DMS79 (cell line): ENCODE measurements around the gene HLA-E.
"Not testable (repeated sequence)": the region's sequence is repeated elsewhere in the genome, so short reads cannot be mapped to it uniquely, and the experiment has no call there.

ENCODE experiments used
- DNase-seq: peaks from one replicate; lab custom pipeline; 2025; lab: John Stamatoyannopoulos, UW

HLA-E gene

DNA sequence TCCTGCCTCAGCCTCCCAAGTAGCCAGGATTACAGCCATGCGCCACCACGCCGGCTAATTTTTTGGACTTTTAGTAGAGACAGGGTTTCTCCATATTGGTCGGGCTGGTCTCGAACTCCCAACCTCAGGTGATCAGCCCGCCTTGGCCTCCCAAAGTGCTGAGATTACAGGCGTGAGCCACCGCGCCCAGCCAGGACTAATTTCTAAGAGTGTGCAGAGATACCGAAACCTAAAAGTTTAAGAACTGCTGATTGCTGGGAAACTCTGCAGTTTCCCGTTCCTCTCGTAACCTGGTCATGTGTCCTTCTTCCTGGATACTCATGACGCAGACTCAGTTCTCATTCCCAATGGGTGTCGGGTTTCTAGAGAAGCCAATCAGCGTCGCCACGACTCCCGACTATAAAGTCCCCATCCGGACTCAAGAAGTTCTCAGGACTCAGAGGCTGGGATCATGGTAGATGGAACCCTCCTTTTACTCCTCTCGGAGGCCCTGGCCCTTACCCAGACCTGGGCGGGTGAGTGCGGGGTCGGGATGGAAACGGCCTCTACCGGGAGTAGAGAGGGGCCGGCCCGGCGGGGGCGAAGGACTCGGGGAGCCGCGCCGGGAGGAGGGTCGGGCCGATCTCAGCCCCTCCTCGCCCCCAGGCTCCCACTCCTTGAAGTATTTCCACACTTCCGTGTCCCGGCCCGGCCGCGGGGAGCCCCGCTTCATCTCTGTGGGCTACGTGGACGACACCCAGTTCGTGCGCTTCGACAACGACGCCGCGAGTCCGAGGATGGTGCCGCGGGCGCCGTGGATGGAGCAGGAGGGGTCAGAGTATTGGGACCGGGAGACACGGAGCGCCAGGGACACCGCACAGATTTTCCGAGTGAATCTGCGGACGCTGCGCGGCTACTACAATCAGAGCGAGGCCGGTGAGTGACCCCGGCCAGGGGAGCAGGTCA is at the start of gene HLA-E:
HLA-E (plus strand) TSS at position 429 of the 945 bp plus-strand sequence; CDS start at position 452, 23 bp downstream.
- DNase-seq, result peak; percentile 82

DNA sequence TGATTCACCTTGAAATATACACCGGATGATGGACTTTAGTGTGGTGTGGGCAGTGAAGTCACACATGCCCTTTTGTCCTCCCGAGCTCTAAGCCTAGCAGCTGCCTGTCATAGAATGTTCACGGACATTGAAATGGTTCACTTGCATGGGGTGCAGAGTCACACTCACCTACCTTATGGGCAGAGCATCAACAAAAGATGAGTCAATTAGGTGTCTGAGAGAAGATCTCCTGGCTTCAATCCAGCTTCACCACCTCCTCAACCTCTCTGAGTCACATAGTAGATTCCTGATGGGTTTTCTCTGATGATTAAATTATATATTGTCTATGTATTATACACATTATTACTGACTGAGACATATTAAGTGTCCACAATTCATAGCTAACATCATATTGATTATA is 48.1 kb upstream of the HLA-E start:
- no peak for DNase-seq

DNA sequence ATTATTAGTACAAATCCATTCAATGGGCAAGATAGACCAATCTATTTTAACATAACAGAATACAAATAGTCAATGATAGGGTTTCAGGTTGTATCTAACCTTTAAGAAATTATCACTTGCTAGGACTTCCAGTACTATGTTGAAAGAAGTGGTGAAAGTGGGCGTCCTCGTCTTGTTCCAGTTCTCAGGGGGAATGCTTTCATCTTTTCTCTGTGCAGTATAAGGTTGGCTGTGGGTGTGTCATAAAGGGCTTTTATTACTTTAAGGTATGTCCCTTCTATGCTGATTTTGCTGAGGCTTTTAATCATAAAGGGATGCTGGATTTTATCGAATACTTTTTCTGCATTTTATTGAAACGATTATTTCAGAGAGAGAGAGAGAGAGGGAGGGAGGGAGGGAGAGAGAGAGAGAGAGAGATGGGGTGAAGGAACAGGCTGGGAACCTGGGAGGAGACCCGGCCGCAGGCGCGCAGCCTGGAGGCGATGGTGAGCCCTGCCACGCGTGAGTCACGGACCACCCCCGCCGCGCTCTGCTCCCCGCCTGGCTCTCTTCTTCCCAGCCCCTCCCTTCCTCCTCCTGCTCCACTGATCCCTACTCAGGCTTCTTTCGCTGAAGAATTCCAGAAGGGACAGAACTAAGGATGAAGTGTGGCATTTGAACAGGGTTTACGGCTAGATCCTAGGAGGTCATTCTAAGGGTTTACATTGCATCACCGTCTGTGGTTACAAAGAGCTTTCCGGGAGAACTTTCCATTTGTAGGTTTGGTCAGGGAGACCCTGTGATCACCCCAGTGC is 45.5 kb upstream of the HLA-E start:
- DNase-seq, result no peak

DNA sequence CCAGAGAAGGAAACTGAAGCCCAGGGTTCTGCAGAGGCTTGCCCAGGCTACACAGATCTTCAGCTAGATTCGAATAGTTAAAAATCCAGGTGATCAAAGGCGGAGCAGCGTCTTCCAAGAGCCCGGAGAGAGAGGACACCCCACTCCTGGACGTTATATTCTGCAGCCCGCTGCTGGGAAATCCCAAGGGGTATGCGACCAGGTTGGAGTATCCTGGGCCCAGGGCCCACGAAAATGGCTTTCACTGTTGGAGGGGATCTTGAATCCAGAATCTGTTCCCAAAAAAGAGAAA is 44.9 kb upstream of the HLA-E start:
- DNase-seq, result no peak

DNA sequence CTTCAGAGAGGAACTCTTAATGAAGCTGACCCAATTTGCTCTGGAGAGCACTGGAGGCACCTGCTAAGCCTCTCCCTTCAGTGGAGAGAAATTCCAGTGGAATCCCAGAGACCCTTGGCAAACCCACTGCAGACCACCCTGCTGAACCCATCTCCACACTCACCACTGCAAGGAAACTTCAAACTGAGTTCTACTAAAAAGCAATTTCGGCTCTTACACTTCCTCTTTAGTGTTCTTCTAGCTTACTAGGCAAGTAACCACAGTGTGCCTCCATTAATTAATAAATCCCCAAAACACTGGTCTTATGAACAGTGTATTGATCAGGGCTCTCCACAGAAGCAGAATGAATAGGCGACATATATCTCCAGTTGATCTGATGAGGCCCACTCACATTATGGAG is 43.0 kb upstream of the HLA-E start:
- DNase-seq, result no peak

DNA sequence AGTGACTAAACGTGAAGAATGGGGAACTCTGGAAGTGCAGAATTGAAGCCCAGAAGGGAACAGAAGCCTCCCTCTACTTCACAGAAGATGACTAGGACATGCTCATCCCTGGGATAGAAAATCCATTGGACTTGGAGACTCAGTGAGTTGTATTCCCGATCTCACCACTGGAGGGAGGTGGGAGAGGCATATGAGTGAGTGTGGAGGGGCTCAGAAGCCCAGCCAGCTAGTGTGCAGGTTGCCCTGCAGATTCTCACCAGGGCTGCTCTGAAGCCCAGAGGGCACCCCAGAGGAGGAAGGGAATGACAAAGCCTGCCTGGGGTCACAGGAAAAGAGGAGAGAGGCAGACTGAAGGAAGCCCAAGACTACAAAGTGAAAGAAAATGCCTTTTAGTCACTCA is 42.1 kb upstream of the HLA-E start:
- no peak for DNase-seq

DNA sequence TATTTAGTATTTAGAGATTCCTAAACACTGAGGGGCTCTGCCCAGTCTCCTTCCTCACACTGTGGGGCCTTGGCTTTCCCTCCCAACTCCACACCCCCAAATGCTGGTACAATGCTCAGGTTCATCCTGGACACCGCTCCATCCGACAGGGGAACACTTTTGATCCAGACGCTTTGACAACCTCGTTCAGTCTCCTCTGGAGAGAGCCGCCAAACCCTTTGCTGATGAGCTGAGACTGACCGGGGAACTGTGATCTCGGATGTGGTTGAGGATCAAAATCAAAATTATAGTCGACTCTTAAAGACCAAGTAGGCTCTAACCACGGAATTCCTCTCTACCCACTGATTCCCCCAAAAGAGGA is 38.8 kb upstream of the HLA-E start:
- no peak for DNase-seq

DNA sequence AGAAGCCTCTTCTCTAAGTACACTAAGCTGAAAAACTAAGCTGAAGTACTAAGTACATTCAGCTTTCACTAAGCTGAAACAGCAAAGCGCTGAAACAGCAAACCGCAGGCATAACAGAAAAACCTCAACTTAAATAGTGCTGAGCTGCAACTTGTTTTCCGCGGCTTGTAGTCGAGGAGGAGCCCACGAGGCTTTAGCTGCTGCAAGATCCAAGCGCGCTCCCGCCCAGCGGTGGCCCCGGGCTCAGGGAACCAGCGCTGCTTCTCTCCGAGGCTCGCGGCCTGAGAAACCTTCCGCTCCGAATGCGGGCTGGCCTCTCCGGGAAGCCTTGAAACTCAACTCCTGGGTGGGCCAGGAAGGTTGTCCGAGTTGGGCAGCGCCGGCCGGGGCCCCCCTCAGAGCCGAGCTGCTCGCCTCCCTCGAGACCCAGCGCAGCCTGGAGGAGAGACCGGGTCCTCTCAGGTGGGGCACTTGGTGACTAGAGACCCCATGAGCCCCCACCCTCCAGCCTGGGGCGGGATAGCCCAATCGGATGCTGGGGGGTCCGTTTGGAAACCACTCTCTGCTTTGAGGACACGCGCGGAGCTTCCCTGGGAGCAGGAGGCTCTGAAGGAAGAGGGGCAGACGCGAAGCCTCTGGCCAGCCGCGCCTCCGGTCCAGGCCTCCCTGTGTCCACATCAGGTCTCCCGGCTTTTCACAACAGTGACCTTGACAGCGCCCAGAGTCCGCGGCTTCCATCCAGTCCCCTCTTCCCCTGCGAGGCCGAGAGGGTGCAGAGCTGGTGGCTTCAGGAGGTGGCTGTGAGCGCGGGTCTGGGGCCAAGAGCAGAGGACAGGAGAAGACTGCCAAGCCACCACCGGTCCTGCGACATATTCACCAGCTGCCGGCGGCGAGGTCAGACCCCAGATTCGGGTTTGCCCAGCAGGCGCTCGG is 38.1 kb upstream of the HLA-E start:
- DNase-seq, result peak; percentile 7

DNA sequence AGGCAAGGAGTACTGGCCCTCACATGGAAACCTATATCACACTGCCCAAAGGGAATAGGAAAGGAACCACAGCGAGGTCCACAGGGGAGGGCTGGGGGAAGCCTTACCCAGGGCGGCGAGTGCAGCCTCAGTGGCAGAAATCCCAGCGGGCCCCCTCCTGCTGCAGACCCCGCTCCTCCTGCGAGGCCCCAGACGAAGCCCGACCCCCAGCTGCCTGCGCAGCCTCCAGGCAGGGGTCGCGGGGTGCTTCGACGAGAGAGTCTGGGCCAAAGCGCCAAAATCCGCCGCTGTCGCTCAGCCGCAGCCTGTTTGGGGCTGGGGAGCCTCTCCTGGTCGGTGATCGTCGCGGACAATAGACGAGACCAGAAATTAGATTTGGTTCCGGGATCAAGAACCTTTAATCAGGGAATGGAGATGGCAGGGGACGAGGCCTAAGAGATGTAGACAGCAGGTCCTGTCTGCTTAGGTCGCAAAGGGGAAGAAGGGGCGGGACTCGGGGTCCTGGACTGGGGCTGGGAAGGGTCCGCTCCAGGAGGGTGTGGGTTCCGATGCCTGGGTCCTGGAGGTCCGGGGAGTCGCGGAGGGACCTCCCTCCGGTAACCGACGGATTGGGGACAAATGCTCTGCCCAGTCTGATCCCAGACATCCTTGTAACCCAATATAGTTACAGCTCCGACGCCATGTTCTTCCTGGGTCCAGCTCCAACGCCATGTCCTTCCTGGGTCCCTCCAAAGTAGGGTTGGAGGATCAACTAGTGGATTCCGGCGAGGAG is 36.4 kb upstream of the HLA-E start:
- DNase-seq, result no peak

DNA sequence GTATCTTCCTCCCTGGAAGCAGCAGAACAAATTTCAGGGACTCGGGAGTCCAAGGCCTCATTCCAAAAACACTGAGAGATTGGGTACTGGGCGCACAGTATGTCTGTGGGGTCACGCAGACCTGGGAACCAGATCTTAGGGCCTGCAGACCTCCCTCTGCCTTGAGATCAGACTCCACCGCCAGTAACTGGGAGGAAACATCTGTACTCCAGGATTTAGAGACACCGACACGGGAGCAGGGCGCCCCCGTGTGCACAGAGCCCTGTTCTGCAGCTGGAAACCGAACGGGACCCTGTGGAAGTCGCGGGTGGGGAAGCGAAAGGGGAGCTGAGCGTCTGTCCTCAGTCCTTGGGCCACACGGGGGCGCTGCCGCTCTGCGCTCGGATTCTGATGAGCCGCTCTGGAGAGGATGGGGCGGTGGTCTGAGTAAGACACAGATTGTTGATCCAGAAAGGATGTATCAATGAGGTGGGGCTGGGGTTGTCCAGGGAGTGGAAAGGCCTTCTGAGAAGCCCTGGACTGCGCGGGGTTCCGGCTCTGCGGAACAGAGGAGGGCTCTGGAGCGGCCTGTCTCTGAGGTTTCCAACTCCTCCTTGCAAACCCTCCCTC is 35.7 kb upstream of the HLA-E start:
- DNase-seq, result peak; percentile 23

DNA sequence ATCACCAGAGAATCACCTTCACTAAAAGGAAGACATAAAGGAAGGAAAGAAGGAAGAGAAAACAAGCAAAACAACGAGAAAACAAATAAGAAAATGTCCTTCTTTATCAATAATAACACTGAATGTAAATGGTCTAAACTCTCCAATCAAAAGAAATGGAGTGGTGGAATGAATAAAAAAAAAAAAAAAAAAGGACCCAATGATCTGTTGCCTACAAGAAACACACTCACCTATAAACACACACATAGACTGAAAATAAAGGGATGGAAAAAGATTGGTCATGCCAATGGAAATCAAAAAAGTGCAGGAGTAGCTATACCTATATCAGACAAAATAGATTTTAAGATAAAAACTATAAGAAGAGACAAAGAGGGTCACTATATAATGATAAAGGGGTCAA is 30.2 kb upstream of the HLA-E start:
- no peak for DNase-seq

DNA sequence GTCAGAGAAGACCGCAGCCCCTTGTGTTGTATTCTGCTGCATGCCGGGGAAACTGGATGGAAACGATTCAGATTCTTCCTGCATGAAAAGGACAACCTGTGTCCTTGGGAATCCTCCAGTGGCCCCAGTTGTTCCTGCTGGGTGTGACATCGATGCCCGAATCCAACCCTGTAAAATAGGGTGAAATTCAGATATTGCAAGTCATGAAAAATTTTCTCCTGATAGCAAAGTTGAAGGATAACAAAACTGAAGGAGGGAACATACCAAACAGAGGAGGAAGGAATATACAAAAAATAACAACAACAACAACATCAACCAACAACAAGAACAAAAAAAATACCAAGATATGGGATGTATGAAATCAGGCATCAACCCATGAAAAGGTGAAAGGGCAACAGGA is 28.3 kb upstream of the HLA-E start:
- DNase-seq, result no peak

DNA sequence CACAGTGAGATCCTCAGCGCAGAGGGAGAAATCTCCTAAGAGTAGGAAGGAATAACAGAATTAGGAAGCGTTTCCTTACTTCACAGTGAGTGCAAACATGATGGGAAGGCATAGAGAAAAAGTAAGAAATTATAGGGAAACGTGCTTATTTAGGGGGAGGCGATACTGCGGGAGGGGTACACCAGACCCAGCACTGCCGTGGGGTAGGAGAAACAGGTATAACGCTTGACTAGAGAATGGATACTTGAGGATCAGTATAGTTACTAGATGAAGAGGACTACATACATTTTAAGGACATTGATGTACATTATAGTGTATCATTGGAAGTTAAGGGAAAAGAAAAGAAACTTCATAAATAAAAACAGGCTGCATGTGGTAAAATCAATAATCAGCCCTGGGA is 26.8 kb upstream of the HLA-E start:
- DNase-seq, result no peak

DNA sequence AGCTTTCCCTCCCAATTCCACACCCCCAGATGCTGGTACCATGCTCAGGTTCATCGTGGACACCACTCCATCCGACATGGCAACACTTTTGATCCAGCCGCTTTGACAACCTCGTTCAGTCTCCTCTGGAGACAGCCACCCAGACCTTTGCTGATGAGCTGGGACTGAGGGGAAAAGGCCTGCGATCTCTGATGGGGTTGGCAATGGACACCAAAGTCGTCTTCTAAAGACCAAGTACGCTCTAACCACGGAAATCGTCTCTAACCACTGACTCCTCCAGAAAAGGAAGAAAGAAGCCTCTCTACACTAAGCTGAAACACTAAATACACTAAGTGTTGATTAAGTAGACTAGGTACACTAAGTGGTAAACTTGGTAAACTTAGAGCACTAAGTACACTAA is 26.1 kb upstream of the HLA-E start:
- no peak for DNase-seq

DNA sequence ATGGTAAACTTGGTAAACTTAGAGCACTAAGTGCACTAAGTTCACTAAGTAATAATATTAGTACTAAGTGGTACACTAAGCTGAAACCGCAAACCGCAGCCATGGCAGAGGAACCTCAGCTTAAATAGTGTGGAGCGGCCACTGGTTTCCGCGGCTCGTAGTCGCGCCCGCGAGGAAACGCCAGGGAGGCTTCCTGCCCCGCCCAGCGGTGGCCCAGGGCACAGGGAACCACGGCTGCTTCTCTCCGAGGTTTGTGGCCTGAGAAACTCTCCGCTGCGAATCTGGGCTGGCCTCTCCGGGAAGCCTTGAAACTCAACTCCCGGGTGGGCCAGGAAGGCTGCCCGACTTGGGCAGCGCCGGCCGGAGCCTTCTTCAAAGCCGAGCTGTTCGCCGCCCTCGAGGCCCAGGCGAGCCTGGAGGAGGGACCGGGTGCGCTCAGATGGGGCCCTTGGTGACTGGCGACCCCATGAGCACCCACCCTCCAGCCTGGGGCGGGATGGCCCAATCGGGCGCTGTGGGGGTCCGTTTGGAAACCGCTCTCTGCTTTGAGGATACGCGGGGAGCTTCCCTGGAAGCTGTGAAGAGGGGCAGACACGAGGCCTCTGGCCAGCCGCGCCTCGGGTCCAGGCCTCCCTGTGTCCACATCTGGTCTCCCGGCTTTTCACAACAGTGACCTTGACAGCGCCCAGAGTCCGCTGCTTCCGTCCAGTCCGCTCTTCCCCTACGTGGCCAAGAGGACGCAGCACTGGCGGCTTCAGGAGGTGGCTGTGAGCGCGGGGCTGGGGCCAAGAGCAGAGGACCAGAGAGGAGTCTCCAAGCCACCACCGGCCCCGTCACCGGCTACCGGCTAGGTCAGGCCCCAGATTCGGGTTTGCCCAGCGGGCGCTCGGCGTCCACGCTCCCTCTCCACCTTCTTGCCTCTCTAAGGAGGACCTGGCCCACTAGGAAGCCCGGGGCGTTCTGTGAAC is 25.4 kb upstream of the HLA-E start:
- no peak for DNase-seq

DNA sequence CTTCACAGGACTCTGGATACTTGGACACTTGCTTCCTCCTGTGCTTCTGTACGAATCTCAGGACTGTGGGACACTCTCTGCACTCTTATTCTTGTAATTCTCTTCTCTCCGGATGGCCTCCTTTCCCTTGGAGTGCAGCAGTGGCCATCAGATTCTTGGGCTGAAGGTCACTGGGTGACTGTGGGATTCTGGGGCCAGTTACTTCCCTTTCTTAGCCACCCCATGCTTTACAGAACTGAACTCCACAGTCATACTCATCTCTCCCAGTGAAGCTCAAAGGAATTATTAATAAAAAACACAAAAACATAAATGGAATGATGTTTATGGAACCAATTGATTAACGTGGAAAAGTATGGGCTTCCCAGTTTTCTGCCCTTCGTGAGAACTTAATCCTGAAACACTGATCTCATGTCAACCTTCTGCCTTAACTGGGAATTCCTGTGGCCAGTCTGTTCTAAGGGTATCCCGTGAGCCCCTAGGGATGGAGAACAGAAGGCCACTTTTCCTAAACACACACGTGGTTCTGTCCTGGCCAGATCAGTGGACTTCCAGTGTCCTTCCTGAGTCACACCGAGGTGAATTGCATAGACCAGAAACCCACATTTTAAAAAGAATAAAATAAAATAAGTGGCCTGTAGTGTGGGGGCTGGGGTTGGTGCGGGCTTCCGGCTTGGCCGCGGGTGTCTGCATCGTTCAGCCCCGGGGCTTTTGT is 23.6 kb upstream of the HLA-E start:
- DNase-seq, result no peak

DNA sequence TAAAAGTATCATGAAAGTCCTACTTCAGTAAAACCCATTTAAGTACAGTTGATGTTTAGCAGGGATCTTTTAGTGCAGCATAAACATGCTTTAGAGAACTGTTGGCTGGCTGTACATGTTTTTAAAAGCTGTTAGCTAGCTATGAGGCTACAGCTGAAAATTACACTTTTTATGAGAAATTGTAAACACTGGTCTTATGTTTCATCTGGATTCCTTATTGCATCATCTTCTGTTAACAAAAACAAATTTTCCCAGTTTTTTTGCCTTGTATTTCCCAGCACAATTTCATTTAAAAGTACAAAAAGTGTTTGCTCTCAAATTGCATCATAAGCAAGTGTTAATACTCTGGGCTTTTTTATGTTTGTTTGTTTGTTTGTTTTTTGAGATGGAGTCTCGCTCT is 18.3 kb upstream of the HLA-E start:
- DNase-seq, result no peak

DNA sequence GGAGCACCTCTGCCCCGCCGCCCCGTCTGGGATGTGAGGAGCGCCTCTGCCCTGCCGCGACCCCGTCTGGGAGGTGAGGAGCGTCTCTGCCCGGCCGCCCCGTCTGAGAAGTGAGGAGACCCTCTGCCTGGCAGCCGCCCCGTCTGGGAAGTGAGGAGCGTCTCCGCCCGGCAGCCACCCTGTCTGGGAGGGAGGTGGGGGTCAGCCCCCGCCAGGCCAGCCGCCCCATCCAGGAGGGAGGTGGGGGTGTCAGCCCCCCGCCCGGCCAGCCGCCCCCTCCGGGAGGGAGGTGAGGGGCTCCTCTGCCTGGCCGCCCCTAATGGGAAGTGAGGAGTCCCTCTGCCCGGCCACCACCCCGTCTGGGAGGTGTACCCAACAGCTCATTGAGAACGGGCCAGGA is 14.2 kb upstream of the HLA-E start:
- not testable (repeated sequence) for DNase-seq

DNA sequence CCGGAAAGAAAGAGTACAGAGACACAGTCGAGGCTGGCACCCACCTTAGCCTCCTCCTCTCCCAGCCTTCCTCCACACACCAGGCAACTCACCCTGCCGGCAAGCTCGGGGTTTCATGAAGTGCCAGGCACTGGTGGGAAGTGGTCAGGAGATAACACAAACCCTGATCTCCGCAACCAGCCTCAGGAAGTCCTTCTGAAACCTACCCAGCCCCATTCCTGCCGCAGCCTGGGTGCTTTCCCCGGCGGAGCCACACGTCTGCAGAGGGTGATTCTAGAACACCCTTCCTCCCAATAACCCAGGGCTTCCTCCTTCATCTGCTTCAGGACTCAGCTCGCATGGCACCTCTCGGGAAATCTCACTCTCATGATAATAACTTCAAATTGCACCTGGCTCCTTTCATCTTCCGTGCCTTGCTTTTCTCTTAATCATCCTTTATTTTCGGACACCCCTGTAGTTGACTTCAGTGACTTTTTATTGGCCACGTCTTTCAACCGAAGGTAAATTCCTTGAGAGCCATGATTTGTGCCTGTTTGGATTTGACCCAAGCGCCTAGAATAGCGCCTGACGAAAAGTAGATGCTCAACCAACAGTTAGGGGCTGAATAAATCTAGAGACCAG is 8.7 kb upstream of the HLA-E start:
- DNase-seq, result no peak
